HAP-1 (cell line): Measurements from ENCODE around the gene AARS1.
A peak's percentile ranks its signal among the peaks of the same experiment; 100 is the strongest.
"Not testable (repeated sequence)": the region's sequence is repeated elsewhere in the genome, so short reads cannot be mapped to it uniquely, and the experiment has no call there.

Experiments
- DNase-seq, 2 experiments: peaks; one replicate each; pipeline ENCODE4 v3.0.0-alpha.2; 2016 to 2020; ENCODE audit warnings: low spot score in 2 of 2
- H3K27me3 ChIP-seq: fragments of 250-450 bp; sonication (Bioruptor Pico); 2 replicates; pipeline ENCODE4 v1.5.1; 2020; ENCODE audit warnings: low read depth, mild to moderate bottlenecking, moderate library complexity
- H3K36me3 ChIP-seq: fragments of 250-450 bp; sonication (Bioruptor Pico); replicated peaks from 2 replicates; pipeline ENCODE4 v1.5.1; 2020; ENCODE audit warnings: mild to moderate bottlenecking
- H3K4me1 ChIP-seq: fragments of 250-450 bp; sonication (Bioruptor Pico); 2 replicates; pipeline ENCODE4 v1.5.1; 2020; ENCODE audit warnings: mild to moderate bottlenecking
- H3K4me3 ChIP-seq: fragments of 250-450 bp; sonication (Bioruptor Pico); 2 replicates; pipeline ENCODE4 v1.5.1; 2020; ENCODE audit warnings: mild to moderate bottlenecking, moderate library complexity
- H3K9me3 ChIP-seq: fragments of 250-450 bp; sonication (Bioruptor Pico); 2 replicates; pipeline ENCODE4 v1.5.1; 2020; ENCODE audit warnings: mild to moderate bottlenecking, moderate library complexity
- in situ Hi-C: fragments of 300-500 bp; cut with MboI; formaldehyde crosslinking; loops from 3 replicates; pipeline ENCODE4 v1.14.3; 2020; ENCODE audit warnings: low sequenced_read_pairs, inconsistent platforms, mixed read lengths

The AARS1 gene

DNA sequence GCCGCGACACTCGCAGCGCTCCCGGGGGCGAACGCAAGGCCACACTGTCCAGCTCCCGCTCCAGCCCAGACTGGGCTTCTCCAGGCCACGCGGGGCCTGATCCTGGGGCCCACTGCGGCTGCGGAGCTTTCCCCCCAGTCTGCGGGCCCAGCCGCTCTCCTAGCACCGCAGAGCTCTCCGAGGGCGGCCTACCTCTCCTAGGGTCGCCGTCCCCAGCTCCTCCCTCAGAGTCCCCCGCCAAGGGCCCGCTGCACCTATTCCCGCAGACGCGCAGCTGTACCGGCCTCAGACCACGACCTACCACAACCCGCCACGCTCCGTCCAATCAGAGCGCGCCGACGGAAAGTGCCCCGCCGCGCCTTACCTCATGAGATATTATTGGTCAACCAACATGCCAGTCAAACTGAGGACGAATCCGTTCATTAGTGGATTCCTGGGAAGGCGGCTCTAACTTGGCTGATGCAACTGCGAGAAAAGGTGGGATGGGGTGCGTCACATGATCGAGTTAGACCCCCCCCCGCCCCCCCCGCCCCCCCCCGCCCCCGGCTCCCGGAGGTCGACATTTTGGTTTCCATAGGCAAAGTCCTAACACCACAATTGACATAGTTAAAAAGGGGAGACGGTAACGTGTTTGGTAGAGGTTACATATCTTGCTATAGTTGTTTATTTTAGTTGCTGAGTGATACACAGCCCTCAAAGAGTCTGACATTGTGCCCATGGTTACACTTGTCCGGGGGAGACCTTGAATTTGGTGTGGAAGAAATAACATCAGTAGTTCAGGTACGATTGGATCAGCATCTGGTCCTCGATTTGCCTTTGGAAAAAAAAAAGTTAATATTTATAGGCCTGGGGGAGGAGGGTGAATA lies at the start of gene AARS1:
Gene AARS1 (minus strand): TSS at position 278 of the 866 bp plus-strand sequence. CDS start 6,743 bp downstream, outside the sequence.
- Histone ChIP-seq H3K4me1 (peaks cover 10% of the 10 kb centered on the region), H3K27me3 (no peaks in the 10 kb centered on the region), H3K4me3 (peak within 1 kb of the TSS; percentile 92), H3K36me3 (peaks cover 29% of the 10 kb centered on the region), H3K9me3 (no peaks in the 10 kb centered on the region)
- in situ Hi-C loops = no loop called here
- peak; percentile 97 to 98 for DNase-seq

DNA sequence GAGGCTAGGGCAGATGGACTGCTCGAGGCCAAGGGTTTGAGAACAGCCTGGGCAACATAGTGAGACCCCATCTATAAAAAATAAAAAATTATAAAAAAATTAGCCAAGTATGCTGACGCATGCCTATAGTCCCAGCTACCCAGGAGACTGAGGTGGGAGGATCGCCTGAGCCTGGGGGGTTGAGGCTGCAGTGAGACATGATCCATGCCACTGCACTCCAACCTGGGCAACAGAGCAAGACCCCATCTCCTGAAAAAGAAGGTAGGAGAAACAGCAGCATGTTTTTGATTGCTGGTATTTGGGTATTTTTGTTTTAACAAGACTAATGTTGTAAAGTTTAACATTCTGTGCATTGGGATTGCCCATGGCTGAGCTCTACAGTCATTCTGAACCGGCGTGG lies 48.5 kb upstream of the AARS1 start:
- Histone ChIP-seq H3K36me3 (peaks cover 7% of the 10 kb centered on the region), H3K4me3 (no peak overlapping the region), H3K27me3 (no peaks in the 10 kb centered on the region), H3K4me1 (no peaks in the 10 kb centered on the region), H3K9me3 (no peaks in the 10 kb centered on the region)
- in situ Hi-C loops = no loop called here
- no peak for DNase-seq

- not testable (repeated sequence) for H3K4me1 ChIP-seq
These were observed 43.4 kb upstream of the AARS1 start for GRCh38 chr16:70332728-70333127.

GRCh38 chr16:70331588-70332358 lies 42.5 kb upstream of the AARS1 start:
- H3K36me3 ChIP-seq = peaks cover 3% of the 10 kb centered on the region
- H3K27me3 ChIP-seq = no peaks in the 10 kb centered on the region
- H3K4me1 ChIP-seq = no peaks in the 10 kb centered on the region
- no peaks in the 10 kb centered on the region for H3K9me3 ChIP-seq
- no peak overlapping the region for H3K4me3 ChIP-seq
- in situ Hi-C loops = no loop called here
- DNase-seq = peak in 1 of 2 experiments; percentile 63

More at GRCh38 chr16:70332728-70333127, 43.4 kb upstream of the AARS1 start:
- H3K9me3 ChIP-seq, H3K27me3 ChIP-seq, in situ Hi-C loops, H3K36me3 ChIP-seq, H3K4me3 ChIP-seq, DNase-seq: not testable (repeated sequence)

DNA sequence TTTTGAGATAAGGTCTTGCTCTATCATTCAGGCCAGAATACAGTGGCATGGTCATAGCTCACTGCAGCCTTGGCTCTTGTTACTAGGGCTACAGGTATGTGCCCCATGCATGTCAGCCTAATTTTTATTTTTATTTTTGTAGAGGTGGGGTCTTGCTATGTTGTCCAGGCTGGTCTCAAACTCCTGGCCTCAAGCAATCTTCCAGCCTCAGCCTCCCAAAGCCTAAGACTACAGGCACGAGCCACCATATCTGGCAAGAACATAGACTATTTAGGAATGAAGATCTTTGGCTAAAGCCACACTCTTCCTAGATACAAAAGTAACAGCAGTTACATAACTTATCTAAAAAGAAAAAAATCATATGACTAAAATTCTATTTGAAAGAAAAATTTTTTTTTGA lies 41.8 kb upstream of the AARS1 start:
- in situ Hi-C loops = no loop called here
- H3K36me3 ChIP-seq = peaks cover 3% of the 10 kb centered on the region

GRCh38 chr16:70324998-70325747 lies 35.9 kb upstream of the AARS1 start:
- Histone ChIP-seq H3K36me3 (no peaks in the 10 kb centered on the region), H3K4me3 (no peak overlapping the region), H3K9me3 (no peaks in the 10 kb centered on the region), H3K27me3 (no peaks in the 10 kb centered on the region), H3K4me1 (peaks cover 10% of the 10 kb centered on the region)
- peak in 1 of 2 experiments; percentile 13 for DNase-seq
- in situ Hi-C loops = no loop called here

More for the DNA sequence above, 41.8 kb upstream of the AARS1 start:
- no peaks in the 10 kb centered on the region for H3K27me3 ChIP-seq
- no peak overlapping the region for H3K4me3 ChIP-seq
- no peaks in the 10 kb centered on the region for H3K9me3 ChIP-seq
- DNase-seq = no peak
- H3K4me1 ChIP-seq = no peaks in the 10 kb centered on the region

DNA sequence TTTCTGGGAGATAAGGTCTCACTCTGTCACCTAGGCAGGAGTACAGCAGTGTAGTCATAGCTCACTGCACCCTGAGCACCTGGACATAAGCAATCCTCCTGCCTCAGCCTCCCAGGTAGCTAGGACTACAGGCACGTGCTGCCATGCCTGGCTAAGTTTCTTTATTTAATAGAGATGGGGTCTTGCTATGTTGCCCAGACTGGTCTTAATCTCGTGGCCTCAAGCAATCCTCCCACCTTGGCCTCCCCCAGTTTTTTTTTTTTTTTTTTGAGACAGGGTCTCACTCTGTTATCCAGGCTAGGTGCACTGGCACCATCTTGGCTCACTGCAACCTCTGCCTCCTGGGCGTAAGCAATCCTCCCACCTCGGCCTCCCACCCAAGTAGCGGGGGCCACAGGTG lies 30.8 kb upstream of the AARS1 start:
- no peaks in the 10 kb centered on the region for H3K9me3 ChIP-seq
- in situ Hi-C loops = no loop called here
- no peaks in the 10 kb centered on the region for H3K36me3 ChIP-seq
- H3K27me3 ChIP-seq = no peaks in the 10 kb centered on the region
- H3K4me3 ChIP-seq = no peak overlapping the region
- peaks cover 2% of the 10 kb centered on the region for H3K4me1 ChIP-seq
- DNase-seq = no peak

GRCh38 chr16:70307726-70308125 lies 18.4 kb upstream of the AARS1 start:
- H3K27me3 ChIP-seq, H3K36me3 ChIP-seq, H3K4me3 ChIP-seq, DNase-seq, H3K4me1 ChIP-seq, H3K9me3 ChIP-seq, in situ Hi-C loops: not testable (repeated sequence)

DNA sequence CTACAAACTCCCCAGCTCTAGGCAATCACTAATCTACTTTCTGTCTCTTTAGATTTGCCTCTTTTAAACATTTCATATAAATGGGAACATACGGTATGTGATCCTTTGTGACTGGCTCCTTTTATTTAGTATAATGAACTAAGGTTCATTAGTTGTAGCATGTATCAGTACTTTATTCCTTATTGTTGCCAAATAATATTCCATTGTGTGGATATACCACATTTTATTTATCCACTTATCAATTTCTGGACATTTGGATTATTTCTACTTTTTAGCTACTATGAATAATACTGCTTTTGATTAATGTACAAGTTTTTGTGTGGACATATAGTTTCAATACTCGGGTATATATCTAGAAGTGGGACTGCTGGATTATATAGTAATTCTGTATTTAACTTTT lies 17.6 kb upstream of the AARS1 start:
- no peak for DNase-seq
- in situ Hi-C loops = no loop called here
- no peaks in the 10 kb centered on the region; the same call in 1 of the 2 replicates for H3K4me1 ChIP-seq
- no peak overlapping the region for H3K4me3 ChIP-seq
- no peaks in the 10 kb centered on the region for H3K9me3 ChIP-seq
- H3K27me3 ChIP-seq = no peaks in the 10 kb centered on the region
- H3K36me3 ChIP-seq = no peaks in the 10 kb centered on the region

DNA sequence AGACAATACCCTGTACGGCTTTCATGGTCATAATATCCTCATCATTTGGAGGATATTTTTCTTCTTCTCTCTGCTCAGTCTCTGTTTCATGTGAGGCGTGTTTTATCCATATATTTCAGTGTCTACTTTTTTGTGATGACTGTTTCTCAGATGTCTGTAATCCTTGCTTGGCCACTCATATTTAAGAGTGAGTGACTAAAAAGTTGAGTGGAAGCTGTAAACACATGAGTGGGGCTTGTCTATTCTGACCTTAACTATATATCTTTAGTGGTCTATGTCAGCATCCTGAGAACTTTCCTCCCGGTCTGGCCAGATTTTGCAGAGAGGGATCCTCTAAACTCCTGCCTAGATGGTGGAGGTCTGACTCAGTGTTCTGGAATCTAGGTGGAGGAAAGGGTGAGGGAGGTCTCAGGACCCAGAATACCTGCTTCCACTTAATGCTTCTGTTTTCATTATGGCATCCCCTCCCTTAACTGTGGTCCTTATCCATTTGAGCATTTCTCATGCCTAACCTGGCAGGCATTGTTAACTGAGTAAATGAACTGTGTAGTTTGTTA lies 15.7 kb upstream of the AARS1 start:
- no peak for DNase-seq
- H3K4me3 ChIP-seq = no peak overlapping the region
- in situ Hi-C loops = no loop called here
- H3K4me1 ChIP-seq = no peaks in the 10 kb centered on the region; the same call in 1 of the 2 replicates
- no peaks in the 10 kb centered on the region for H3K27me3 ChIP-seq
- peaks cover 6% of the 10 kb centered on the region for H3K9me3 ChIP-seq
- no peaks in the 10 kb centered on the region for H3K36me3 ChIP-seq

DNA sequence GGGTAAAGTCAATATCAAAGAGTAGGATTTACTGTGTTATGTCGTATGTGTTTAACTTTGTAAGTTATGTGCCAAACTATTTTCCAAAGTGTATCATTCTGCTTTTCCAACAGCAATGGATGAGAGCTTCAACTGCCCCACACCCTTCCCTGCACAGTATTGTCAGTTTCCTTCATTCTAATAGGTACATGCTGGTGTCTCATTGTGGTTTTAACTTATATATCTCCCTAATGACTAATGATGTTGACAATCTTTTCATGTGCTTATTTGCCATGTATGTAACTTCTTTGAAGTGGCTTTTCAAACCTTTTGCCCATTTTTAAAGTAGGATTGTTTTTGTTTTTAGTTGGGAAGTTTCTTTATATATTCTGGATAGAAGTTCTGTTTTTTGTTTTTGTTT lies 13.4 kb upstream of the AARS1 start:
- no peaks in the 10 kb centered on the region for H3K4me1 ChIP-seq
- H3K27me3 ChIP-seq = no peaks in the 10 kb centered on the region
- DNase-seq = no peak
- in situ Hi-C loops = no loop called here
- H3K4me3 ChIP-seq = no peak overlapping the region
- no peaks in the 10 kb centered on the region for H3K36me3 ChIP-seq
- peaks cover 6% of the 10 kb centered on the region for H3K9me3 ChIP-seq

DNA sequence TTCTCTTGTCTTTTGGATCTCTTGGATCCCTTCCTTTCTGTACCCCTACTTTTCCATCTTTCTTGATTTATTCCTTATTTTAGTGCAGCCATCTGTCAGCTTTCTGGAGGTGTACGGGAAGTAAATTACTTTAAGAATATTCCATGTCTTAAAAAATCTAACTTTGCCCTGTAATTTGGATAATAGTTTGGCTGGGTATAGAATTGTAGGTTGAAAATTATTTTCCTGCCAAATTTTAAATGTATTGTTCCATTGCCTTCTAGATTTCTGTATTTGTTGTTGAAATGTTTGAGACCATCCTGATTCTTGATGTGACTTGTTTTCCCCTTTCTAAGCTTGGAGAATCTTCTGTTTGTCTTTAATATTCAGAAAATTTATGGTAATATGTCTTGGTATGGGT lies 11.8 kb upstream of the AARS1 start:
- Histone ChIP-seq H3K9me3 (peaks cover 6% of the 10 kb centered on the region), H3K27me3 (no peaks in the 10 kb centered on the region), H3K36me3 (no peaks in the 10 kb centered on the region), H3K4me1 (no peaks in the 10 kb centered on the region), H3K4me3 (no peak overlapping the region)
- DNase-seq = no peak
- in situ Hi-C loops = no loop called here
